Sigmoid colon (tissue), 7 donors: Measurements from ENCODE around the gene MGRN1. TPM values are rescaled to one million over a fixed set of nuclear protein-coding genes. Genes with fewer than 3 reads are reported as not detected.

Source experiments
- DNase-seq: peaks from one replicate; pipeline ENCODE4 v3.0.0-alpha.2; 2019
- H3K27ac ChIP-seq, 4 donors: fragments of 200-600 bp; sonication (generic); one replicate each; pipeline ENCODE4 v1.5.1; 2016 to 2019; ENCODE audit warnings: mild to moderate bottlenecking in 1 of 4
- H3K27me3 ChIP-seq, 3 donors: fragments of 200-600 bp; sonication (generic); one replicate each; pipeline ENCODE4 v1.5.1; 2019; ENCODE audit warnings: mild to moderate bottlenecking in 1 of 3
- H3K36me3 ChIP-seq, 4 donors: fragments of 200-600 bp; sonication (generic); one replicate each; pipeline ENCODE4 v1.5.1; 2016 to 2019
- H3K4me1 ChIP-seq, 4 donors: fragments of 200-600 bp; sonication (generic); one replicate each; pipeline ENCODE4 v1.5.1; 2017 to 2019
- H3K4me3 ChIP-seq, 4 donors: fragments of 200-600 bp; sonication (generic); one replicate each; pipeline ENCODE4 v1.5.1; 2017 to 2019; ENCODE audit warnings: mild to moderate bottlenecking in 2 of 4, moderate library complexity in 1 of 4
- H3K9me3 ChIP-seq, 4 donors: fragments of 200-600 bp in 3 of 4; sonication (generic) in 3 of 4; one replicate each; pipeline versions ENCODE4 v1.5.1 to v1.6.1; 2013 to 2019
- CTCF ChIP-seq, 4 experiments: fragments of 450-650 bp in 3 of 4; fragments of 200-600 bp in 1 of 4; IDR thresholded peaks; one replicate each; pipeline ENCODE4 v1.5.1; 2016 to 2019; ENCODE audit warnings: antibody characterized with exemption in 4 of 4, mild to moderate bottlenecking in 3 of 4, moderate library complexity in 2 of 4
- EP300 ChIP-seq, 4 donors: sonication (generic); formaldehyde crosslinking; IDR thresholded peaks; one replicate each; pipeline ENCODE4 v1.6.1; 2017; ENCODE audit warnings: antibody characterized with exemption in 4 of 4
- POLR2A ChIP-seq, 2 donors: fragments of 450-650 bp; IDR thresholded peaks; one replicate each; pipeline ENCODE4 v1.6.1; 2016; ENCODE audit warnings: antibody characterized with exemption in 2 of 2, mild to moderate bottlenecking in 2 of 2, moderate library complexity in 2 of 2
- POLR2AphosphoS5 ChIP-seq, 4 donors: sonication (generic); formaldehyde crosslinking; IDR thresholded peaks; one replicate each; pipeline ENCODE4 v1.6.1; 2017; ENCODE audit warnings: antibody characterized with exemption in 4 of 4
- WGBS, 2 donors: extraction: QIAGEN DNeasy Blood & Tissue Kit; methylation state at CpG; one replicate each; pipeline ENCODE4 v1.1.7; 2013; 5-methylcytosine and 5-hydroxymethylcytosine counted together
- intact Hi-C: fragments of 100-400 bp; cut with DNase I; formaldehyde crosslinking; loops from one replicate; pipeline ENCODE4 v1.15.1; 2023
- polyA plus RNA-seq, 3 donors: library from polyadenylated mRNA; stranded (reverse); fragments of 200-250 nt; gene quantifications; one replicate each; pipeline ENCODE4 v1.2.3, GENCODE V29; 2013
- total RNA-seq, 4 donors: library from RNA; depleted of rRNA; stranded (reverse); fragments of >200 nt; gene quantifications; one replicate each; pipeline ENCODE4 v1.1.0, GENCODE V29; 2016
- donor health status: healthy with polysubstance abuse.
- donor health status: Bipolar disorder and iron deficiency.
- donor health status: healthy.

MGRN1 gene
- total and polyA plus RNA-seq, 7 donors: 16.8 to 37.9 (median 28.2) TPM

DNA sequence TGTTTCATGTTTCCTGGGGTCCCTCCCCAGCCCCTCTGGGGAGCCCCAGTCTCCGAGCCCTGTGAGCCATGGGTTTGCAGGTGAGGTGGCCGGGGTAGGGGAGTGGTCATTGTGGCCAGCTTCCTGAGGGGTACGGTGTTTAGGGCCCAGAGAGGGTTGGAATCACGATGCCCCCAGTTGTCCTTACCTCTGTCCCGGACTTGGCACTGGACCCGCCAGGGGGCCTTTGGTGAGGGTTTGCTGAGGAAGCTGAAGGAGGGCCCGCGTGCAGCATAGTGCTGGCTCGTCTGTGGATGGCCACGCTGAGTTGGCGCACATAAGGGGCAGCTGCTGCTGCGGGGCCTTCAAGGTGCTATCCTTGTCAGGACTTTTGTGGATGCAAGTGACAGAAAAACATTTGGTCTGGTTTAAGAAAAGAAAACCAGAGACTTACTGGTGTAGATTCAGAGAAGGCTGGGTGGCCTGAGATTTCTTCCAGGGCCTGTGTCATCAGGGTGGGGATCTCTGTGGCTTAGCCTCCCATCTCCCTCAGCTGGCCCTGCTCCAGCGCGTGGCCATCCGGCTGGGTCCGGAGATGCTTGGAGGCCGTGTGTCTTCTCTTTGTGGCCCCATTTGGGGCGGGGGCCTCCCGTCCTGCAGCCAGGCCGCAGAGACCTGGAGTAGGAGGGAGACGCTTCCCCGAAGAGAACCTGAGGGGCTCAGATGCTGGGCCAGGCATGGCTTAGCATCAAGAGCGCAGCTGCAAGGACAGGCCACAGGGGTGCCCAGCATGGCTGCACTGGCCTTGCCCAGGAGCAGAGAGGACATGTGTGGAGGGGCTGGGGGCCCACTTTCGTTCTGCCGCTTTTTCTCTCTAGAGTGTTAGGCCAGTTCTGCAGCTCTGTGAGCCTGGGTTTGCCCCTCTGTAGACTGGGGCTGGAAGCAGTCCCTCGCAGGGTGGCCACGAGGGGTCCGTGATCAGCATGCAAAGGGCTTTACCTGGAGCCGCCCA lies 35.0 kb downstream of the MGRN1 start:
- DNase-seq: no peak
- TF ChIP-seq POLR2AphosphoS5 (IDR thresholded peaks at IDR 0.05): no peak
- no peak for TF ChIP-seq CTCF (IDR thresholded peaks at IDR 0.05)
- TF ChIP-seq EP300 (IDR thresholded peaks at IDR 0.05): no peak
- no peak for TF ChIP-seq POLR2A (IDR thresholded peaks at IDR 0.05)
- WGBS, 2 donors: 92 to 94% methylated on average over 29 of the region's 29 CpGs
- Histone ChIP-seq H3K27ac (peak overlapping the region in 2 of 4 donors; percentile 36 to 45), H3K4me1 (peaks cover 0 to 18% (median 16%) of the 10 kb centered on the region in 4 donors), H3K4me3 (no peak overlapping the region), H3K27me3 (no peaks in the 10 kb centered on the region), H3K36me3 (peaks cover 6 to 67% (median 30%) of the 10 kb centered on the region in 4 donors), H3K9me3 (no peaks in the 10 kb centered on the region)
- intact Hi-C loops: no loop called here

DNA sequence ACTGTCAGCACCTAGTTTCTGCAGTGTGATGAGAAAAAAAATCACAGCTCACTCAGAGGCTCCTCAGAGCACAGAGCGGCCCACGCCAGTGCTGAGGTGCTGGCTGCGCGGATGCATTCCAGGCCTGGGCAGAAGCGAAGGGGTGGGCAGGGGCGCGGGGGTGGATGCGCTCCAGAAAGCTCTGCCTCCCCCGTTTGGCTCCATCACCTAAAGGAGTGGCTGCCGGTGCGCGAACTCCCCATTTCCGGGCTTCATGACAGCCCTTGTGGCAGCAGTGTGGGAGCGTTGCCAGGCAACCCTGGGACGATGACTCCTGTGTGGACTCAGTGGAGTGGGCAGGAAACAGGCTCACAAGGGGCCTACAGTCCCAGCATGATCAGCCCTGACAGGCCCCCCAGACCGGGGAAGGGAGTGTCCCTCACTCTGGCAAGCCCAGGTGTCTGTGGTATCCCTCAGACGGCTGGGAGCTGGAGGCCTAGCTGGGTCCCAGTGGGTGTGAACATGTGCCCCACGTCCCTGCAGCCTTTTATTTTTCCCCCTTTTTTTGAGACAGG lies 35.9 kb downstream of the MGRN1 start:
- no peak for DNase-seq
- intact Hi-C loops: no loop called here

DNA sequence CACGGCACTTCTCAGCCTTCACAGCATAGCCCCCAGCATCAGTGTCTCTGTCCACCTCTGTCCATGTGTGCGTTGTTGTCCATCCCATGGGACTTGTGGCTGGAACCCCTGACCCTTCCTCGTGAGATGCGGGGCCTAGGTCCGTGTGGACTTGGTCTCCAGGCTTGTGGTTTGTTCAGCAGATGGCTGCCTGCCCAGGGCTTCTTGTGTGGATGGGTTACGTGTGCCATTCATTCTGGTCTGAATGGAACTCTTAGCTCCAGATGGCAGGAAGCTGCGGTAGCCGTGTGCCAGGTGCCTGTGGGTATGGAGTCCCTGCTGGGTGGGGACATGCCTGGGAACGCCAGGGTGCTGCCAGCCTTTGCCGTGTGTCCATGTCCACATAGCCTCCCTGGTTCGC lies 37.0 kb downstream of the MGRN1 start:
- Histone ChIP-seq H3K4me3 (no peak overlapping the region), H3K9me3 (no peaks in the 10 kb centered on the region), H3K27me3 (no peaks in the 10 kb centered on the region), H3K4me1 (peaks cover 0 to 18% (median 16%) of the 10 kb centered on the region in 4 donors), H3K36me3 (peaks cover 5 to 63% (median 25%) of the 10 kb centered on the region in 4 donors), H3K27ac (no peak overlapping the region)
- WGBS, 2 donors: 65 to 88% methylated on average over 11 of the region's 11 CpGs
- no peak for TF ChIP-seq EP300 (IDR thresholded peaks at IDR 0.05)
- no peak for TF ChIP-seq CTCF (IDR thresholded peaks at IDR 0.05)
- no peak for TF ChIP-seq POLR2A (IDR thresholded peaks at IDR 0.05)
- no peak for TF ChIP-seq POLR2AphosphoS5 (IDR thresholded peaks at IDR 0.05)
- intact Hi-C loops: no loop called here
- no peak for DNase-seq

More for the DNA sequence above, 35.9 kb downstream of the MGRN1 start:
- Histone ChIP-seq H3K4me1 (peaks cover 0 to 18% (median 16%) of the 10 kb centered on the region in 4 donors), H3K36me3 (peaks cover 4 to 65% (median 26%) of the 10 kb centered on the region in 4 donors), H3K4me3 (no peak overlapping the region), H3K9me3 (no peaks in the 10 kb centered on the region), H3K27ac (peak overlapping the region in 3 of 4 donors; percentile 7 to 45 (median 36)), H3K27me3 (no peaks in the 10 kb centered on the region)
- 47 to 71% methylated on average over 18 of the region's 18 CpGs for WGBS, 2 donors
- no peak for TF ChIP-seq POLR2A (IDR thresholded peaks at IDR 0.05)
- TF ChIP-seq POLR2AphosphoS5 (IDR thresholded peaks at IDR 0.05): no peak
- TF ChIP-seq EP300 (IDR thresholded peaks at IDR 0.05): no peak
- no peak for TF ChIP-seq CTCF (IDR thresholded peaks at IDR 0.05)

DNA sequence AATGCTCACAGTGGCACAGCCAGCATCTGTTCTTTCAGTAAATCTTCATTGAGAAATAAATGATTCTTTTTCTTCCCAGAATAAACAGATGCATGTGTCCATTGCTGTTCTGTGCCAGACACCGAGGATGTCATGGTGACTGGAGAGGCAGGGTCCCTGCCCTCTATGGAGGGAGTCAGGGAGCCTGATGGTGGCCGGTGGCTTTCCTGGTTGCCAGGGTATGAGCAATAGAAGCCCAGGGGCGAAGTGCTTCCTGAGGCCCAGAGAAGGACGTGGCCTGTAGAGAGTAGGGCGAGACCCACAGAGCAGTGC lies 38.8 kb downstream of the MGRN1 start:
- no peak for TF ChIP-seq POLR2A (IDR thresholded peaks at IDR 0.05)
- no peak for TF ChIP-seq POLR2AphosphoS5 (IDR thresholded peaks at IDR 0.05)
- no peak for TF ChIP-seq EP300 (IDR thresholded peaks at IDR 0.05)
- no peak for TF ChIP-seq CTCF (IDR thresholded peaks at IDR 0.05)
- DNase-seq: no peak
- no peak overlapping the region for H3K27ac ChIP-seq
- H3K9me3 ChIP-seq: no peaks in the 10 kb centered on the region
- no peaks in the 10 kb centered on the region for H3K27me3 ChIP-seq
- H3K36me3 ChIP-seq: peaks cover 21 to 63% (median 28%) of the 10 kb centered on the region in 4 donors
- peaks cover 0 to 18% (median 16%) of the 10 kb centered on the region in 4 donors for H3K4me1 ChIP-seq
- WGBS, 2 donors: 46 to 60% methylated on average over 5 of the region's 5 CpGs
- intact Hi-C loops: no loop called here
- H3K4me3 ChIP-seq: no peak overlapping the region
